DND-41 (cell line): ENCODE results near the gene CSRP1.

Experiments used
- ATAC-seq: fragments of 200-7000 bp; cut with Tn5 transposase; 3 replicates; pipeline ENCODE4 v1.9.1; 2021; ENCODE audit warnings: low read depth; ENCODE audit not compliant: insufficient read depth
- DNase-seq: peaks from one replicate; pipeline ENCODE4 v3.0.0-alpha.2; 2020
- H2AFZ ChIP-seq: 2 replicates; pipeline ENCODE4 v1.6.0; 2012; ENCODE audit warnings: low read depth, low read length
- H3K27ac ChIP-seq: 2 replicates; pipeline ENCODE4 v1.5.1; 2012; ENCODE audit warnings: low read length, inconsistent platforms
- H3K27me3 ChIP-seq: fragments of 200-600 bp; sonication (generic); 2 replicates; pipeline ENCODE4 v1.6.0; 2012; ENCODE audit warnings: low read length, mild to moderate bottlenecking, inconsistent platforms; ENCODE audit not compliant: insufficient read depth, poor library complexity
- H3K36me3 ChIP-seq: 2 replicates; pipeline ENCODE4 v1.5.1; 2012; ENCODE audit warnings: low read length, inconsistent platforms; ENCODE audit not compliant: insufficient read depth
- H3K4me1 ChIP-seq: 2 replicates; pipeline ENCODE4 v1.5.1; 2012; ENCODE audit warnings: mild to moderate bottlenecking, low read length; ENCODE audit not compliant: insufficient read depth
- H3K4me2 ChIP-seq: 2 replicates; pipeline ENCODE4 v1.6.0; 2012; ENCODE audit warnings: mild to moderate bottlenecking, moderate library complexity, low read length, inconsistent platforms; ENCODE audit not compliant: insufficient read depth
- H3K4me3 ChIP-seq, 2 experiments: fragments of 200-600 bp in 1 of 2; shearing (Covaris generic) in 1 of 2; 2 replicates each; pipeline ENCODE4 v1.5.1; 2012 to 2016; ENCODE audit warnings: inconsistent platforms in 2 of 2, low read length in 2 of 2, mild to moderate bottlenecking in 2 of 2, low read depth in 1 of 2, moderate library complexity in 1 of 2
- H3K79me2 ChIP-seq: 2 replicates; pipeline ENCODE4 v1.6.0; 2012; ENCODE audit warnings: low read length, inconsistent platforms; ENCODE audit not compliant: insufficient read depth
- H3K9ac ChIP-seq: 2 replicates; pipeline ENCODE4 v1.6.0; 2012; ENCODE audit warnings: low read depth, mild to moderate bottlenecking, inconsistent platforms, low read length, moderate library complexity
- H3K9me3 ChIP-seq: 2 replicates; pipeline ENCODE4 v1.5.1; 2012; ENCODE audit warnings: low read length, moderate library complexity, mild to moderate bottlenecking, inconsistent platforms; ENCODE audit not compliant: insufficient read depth, severe bottlenecking
- H4K20me1 ChIP-seq: 2 replicates; pipeline ENCODE4 v1.6.0; 2012; ENCODE audit warnings: low read length; ENCODE audit not compliant: insufficient read depth
- EZH2 ChIP-seq: IDR thresholded peaks from 3 replicates; pipeline ENCODE4 v1.6.1; 2012; ENCODE audit warnings: borderline replicate concordance, low read depth, mild to moderate bottlenecking, moderate library complexity, low read length, inconsistent platforms; ENCODE audit not compliant: severe bottlenecking
- TF ChIP-seq, protein P1 (sequence below): IDR thresholded peaks from 2 replicates; pipeline ENCODE4 v1.5.1; 2012; ENCODE audit warnings: borderline replicate concordance, low read length, moderate library complexity, mild to moderate bottlenecking; ENCODE audit not compliant: poor library complexity, severe bottlenecking; ENCODE audit errors: extremely low read depth

The CSRP1 gene

DNA sequence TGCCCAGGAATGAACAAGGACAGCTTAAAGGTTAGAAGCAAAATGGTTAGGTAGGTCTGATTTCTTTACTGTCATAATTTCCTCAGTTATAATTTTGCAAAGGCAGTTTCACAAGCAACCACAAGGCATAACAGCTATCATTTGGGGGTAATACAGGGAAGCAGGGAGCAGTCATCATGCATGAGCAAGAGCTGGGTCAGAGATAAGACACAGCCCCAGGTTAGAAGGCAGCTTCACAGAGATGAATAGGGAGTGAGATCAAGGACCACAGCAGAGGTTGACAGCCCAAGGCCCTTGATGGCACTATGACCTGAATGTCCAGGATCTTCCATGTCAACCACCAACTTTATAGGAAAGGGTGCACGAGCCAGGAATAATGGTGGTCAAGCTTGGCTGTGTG, 9.0 kb upstream of the CSRP1 start:
- no peak for TF ChIP-seq EZH2
- TF ChIP-seq, protein P1, sequence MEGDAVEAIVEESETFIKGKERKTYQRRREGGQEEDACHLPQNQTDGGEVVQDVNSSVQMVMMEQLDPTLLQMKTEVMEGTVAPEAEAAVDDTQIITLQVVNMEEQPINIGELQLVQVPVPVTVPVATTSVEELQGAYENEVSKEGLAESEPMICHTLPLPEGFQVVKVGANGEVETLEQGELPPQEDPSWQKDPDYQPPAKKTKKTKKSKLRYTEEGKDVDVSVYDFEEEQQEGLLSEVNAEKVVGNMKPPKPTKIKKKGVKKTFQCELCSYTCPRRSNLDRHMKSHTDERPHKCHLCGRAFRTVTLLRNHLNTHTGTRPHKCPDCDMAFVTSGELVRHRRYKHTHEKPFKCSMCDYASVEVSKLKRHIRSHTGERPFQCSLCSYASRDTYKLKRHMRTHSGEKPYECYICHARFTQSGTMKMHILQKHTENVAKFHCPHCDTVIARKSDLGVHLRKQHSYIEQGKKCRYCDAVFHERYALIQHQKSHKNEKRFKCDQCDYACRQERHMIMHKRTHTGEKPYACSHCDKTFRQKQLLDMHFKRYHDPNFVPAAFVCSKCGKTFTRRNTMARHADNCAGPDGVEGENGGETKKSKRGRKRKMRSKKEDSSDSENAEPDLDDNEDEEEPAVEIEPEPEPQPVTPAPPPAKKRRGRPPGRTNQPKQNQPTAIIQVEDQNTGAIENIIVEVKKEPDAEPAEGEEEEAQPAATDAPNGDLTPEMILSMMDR: no peak
- DNase-seq: no peak

DNA sequence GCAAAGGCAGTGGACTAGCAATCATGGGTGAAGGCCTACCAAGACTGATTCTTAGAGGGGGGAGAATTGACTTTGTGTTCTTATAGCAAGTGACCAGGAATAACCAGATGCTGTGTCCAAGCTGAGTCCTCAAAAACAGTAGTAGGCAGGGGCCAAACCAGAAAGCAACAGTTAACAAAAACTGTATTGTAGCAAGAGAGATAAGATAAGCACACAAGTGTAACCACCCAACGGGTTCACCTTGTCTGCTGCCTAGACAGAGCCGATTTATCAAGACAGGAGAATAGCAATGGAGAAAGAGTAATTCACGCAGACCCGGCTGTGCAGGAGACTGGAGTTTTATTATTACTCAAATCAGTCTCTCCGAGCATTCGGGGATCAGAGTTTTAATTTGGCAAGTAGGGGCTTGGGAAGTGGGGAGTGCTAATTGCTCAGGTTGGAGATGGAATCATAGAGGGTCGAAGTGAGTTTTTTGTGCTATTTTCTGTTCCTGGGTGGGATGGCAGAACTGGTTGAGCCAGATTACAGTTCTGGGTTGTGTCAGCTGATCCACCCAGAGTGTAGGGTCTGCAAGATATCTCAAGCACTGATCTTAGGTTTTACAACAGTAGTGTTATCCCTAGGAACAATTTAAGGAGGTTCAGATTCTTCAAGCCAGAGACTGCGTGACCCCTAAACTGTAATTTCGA, 8.3 kb upstream of the CSRP1 start:
- no peaks in the 10 kb centered on the region for H3K9me3 ChIP-seq
- H4K20me1 ChIP-seq: 0 out of 2 replicates have a peak, but pooled peaks cover 3% of the 10 kb centered on the region
- no peak overlapping the region for H2AFZ ChIP-seq
- H3K79me2 ChIP-seq: no peaks in the 10 kb centered on the region
- no peak overlapping the region for H3K9ac ChIP-seq
- TF ChIP-seq EZH2: no peak
- TF ChIP-seq, protein P1: no peak
- no peak overlapping the region for H3K4me3 ChIP-seq
- DNase-seq: no peak
- ATAC-seq: no peak
- no peaks in the 10 kb centered on the region for H3K4me1 ChIP-seq
- H3K36me3 ChIP-seq: no peaks in the 10 kb centered on the region
- H3K27me3 ChIP-seq: no peaks in the 10 kb centered on the region
- H3K4me2 ChIP-seq: no peak overlapping the region
- no peak overlapping the region for H3K27ac ChIP-seq

More for the DNA sequence above, 9.0 kb upstream of the CSRP1 start:
- Histone ChIP-seq H3K9me3 (no peaks in the 10 kb centered on the region), H3K4me1 (no peaks in the 10 kb centered on the region), H3K27me3 (no peaks in the 10 kb centered on the region), H4K20me1 (0 out of 2 replicates have a peak, but pooled peaks cover 3% of the 10 kb centered on the region), H3K36me3 (no peaks in the 10 kb centered on the region), H3K4me3 (no peak overlapping the region), H2AFZ (no peak overlapping the region), H3K9ac (no peak overlapping the region), H3K27ac (no peak overlapping the region), H3K4me2 (no peak overlapping the region), H3K79me2 (no peaks in the 10 kb centered on the region)
- no peak for ATAC-seq

DNA sequence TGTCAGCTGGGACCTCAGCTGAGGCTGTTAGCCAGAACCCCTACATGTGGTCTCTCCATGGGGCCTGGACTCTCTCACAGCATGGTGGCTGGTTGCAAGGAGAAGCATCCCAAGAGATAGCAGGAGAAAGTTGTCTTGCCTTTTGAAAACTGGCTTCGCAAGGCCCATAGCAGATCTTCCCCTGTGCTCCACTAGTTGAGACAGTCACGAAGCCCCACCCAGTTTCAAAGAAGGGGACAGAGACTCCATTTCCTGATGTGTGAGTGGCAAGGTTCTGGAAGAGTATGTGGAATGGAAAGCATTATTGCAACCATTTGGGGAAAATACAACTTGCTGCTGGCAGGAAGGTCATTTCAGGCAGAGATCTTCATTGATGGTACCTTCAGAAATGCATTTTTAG, 7.5 kb upstream of the CSRP1 start:
- TF ChIP-seq EZH2: no peak
- TF ChIP-seq, protein P1: no peak
- H4K20me1 ChIP-seq: 0 out of 2 replicates have a peak, but pooled peaks cover 3% of the 10 kb centered on the region
- no peak for ATAC-seq
- DNase-seq: no peak
- H3K9me3 ChIP-seq: no peaks in the 10 kb centered on the region
- H3K36me3 ChIP-seq: no peaks in the 10 kb centered on the region
- no peak overlapping the region for H2AFZ ChIP-seq
- no peaks in the 10 kb centered on the region for H3K79me2 ChIP-seq
- no peak overlapping the region for H3K4me2 ChIP-seq
- no peak overlapping the region for H3K4me3 ChIP-seq
- no peak overlapping the region for H3K9ac ChIP-seq
- H3K4me1 ChIP-seq: no peaks in the 10 kb centered on the region
- no peaks in the 10 kb centered on the region for H3K27me3 ChIP-seq
- H3K27ac ChIP-seq: no peak overlapping the region
